Activated T-cell treated with anti-CD3 and anti-CD28 coated beads, Interleukin-2, amount 50 U/mL, for 48 hours (primary cell): ENCODE results near the gene LBHD2.

Experiments used
- DNase-seq, 2 experiments: peaks; one replicate each; pipeline ENCODE4 v3.0.0-alpha.2; 2020

Gene LBHD2

GRCh38 chr14:103134919-103135318 is 50.9 kb downstream of the LBHD2 start:
- DNase-seq: no peak

GRCh38 chr14:103135333-103136260 is 51.6 kb downstream of the LBHD2 start:
- no peak for DNase-seq

GRCh38 chr14:103136388-103137271 is 52.6 kb downstream of the LBHD2 start:
- no peak for DNase-seq

- DNase-seq: no peak
Measured at GRCh38 chr14:103137689-103138300, 53.8 kb downstream of the LBHD2 start.

- DNase-seq: no peak
Measured at GRCh38 chr14:103138301-103139131, 54.5 kb downstream of the LBHD2 start.

GRCh38 chr14:103139132-103140025 is 55.4 kb downstream of the LBHD2 start:
- DNase-seq: no peak
